Activated gamma-delta T cell treated with Interleukin-2 at 50 U/mL for 16 hours (primary cell): ENCODE measurements around the gene SIRPB2.
"Not testable (repeated sequence)": the region's sequence is repeated elsewhere in the genome, so short reads cannot be mapped to it uniquely, and the experiment has no call there.

Experiments used
- DNase-seq: peaks from one replicate; pipeline ENCODE4 v3.0.0-alpha.2; 2020

Gene SIRPB2

GRCh38 chr20:1499528-1500420 lies 8.6 kb upstream of the SIRPB2 start:
- no peak for DNase-seq

GRCh38 chr20:1497371-1497770 lies 6.2 kb upstream of the SIRPB2 start:
- DNase-seq: not testable (repeated sequence)

GRCh38 chr20:1496930-1497329 lies 5.7 kb upstream of the SIRPB2 start:
- DNase-seq: no peak

GRCh38 chr20:1494436-1494835 lies 3.2 kb upstream of the SIRPB2 start:
- DNase-seq: no peak

- DNase-seq: no peak
Observed at GRCh38 chr20:1493536-1493935, 2.3 kb upstream of the SIRPB2 start.

GRCh38 chr20:1491860-1492642 lies 831 bp upstream of the SIRPB2 start:
- no peak for DNase-seq

- DNase-seq: no peak
Observed at GRCh38 chr20:1490643-1491195, 501 bp downstream of the SIRPB2 start.

- DNase-seq: no peak
Observed at GRCh38 chr20:1489764-1490436, 1.3 kb downstream of the SIRPB2 start.

- no peak for DNase-seq
Observed at GRCh38 chr20:1489325-1489724, 1.9 kb downstream of the SIRPB2 start.

- no peak for DNase-seq
Observed at GRCh38 chr20:1486566-1486965, 4.7 kb downstream of the SIRPB2 start.

GRCh38 chr20:1484438-1485116 lies 6.6 kb downstream of the SIRPB2 start:
- no peak for DNase-seq

- no peak for DNase-seq
Observed at GRCh38 chr20:1479831-1480595, 11.2 kb downstream of the SIRPB2 start.

GRCh38 chr20:1478566-1478965 lies 12.7 kb downstream of the SIRPB2 start:
- no peak for DNase-seq

GRCh38 chr20:1477896-1478490 lies 13.2 kb downstream of the SIRPB2 start:
- no peak for DNase-seq

GRCh38 chr20:1474817-1475603 lies 16.2 kb downstream of the SIRPB2 start:
- DNase-seq: no peak

- no peak for DNase-seq
Observed at GRCh38 chr20:1474325-1474724, 16.9 kb downstream of the SIRPB2 start.

GRCh38 chr20:1473246-1474220 lies 17.7 kb downstream of the SIRPB2 start:
- no peak for DNase-seq

GRCh38 chr20:1472556-1473245 lies 18.5 kb downstream of the SIRPB2 start:
- no peak for DNase-seq

- no peak for DNase-seq
Observed at GRCh38 chr20:1471242-1471641, 20.0 kb downstream of the SIRPB2 start.
